Stimulated activated CD4-positive, alpha-beta T cell treated with anti-CD3 and anti-CD28 coated beads, Interleukin-12 subunit alpha, Interleukin-12 subunit beta, amount 100 ng/mL, for 24 hours (primary cell): Measurements from ENCODE around the gene TPBGL.

Experiments
- DNase-seq, 2 experiments: peaks; one replicate each; pipeline ENCODE4 v3.0.0-alpha.2; 2020; ENCODE audit warnings: low read depth in 2 of 2

Gene TPBGL

GRCh38 chr11:75240311-75241035 is at the start of gene TPBGL:
TSS of gene TPBGL (plus strand) at chr11:75240774. CDS start at chr11:75241050, 276 bp downstream.
- peak in 1 of 2 experiments; percentile 28 for DNase-seq

- DNase-seq, result no peak
Measured at GRCh38 chr11:75191330-75191717, 49.2 kb upstream of the TPBGL start.

- DNase-seq, result no peak
Measured at GRCh38 chr11:75193271-75193670, 47.3 kb upstream of the TPBGL start.

- no peak for DNase-seq
Measured at GRCh38 chr11:75193711-75194110, 46.9 kb upstream of the TPBGL start.

GRCh38 chr11:75194147-75194546 is 46.4 kb upstream of the TPBGL start:
- DNase-seq, result no peak

GRCh38 chr11:75195167-75195962 is 45.2 kb upstream of the TPBGL start:
- no peak for DNase-seq

- no peak for DNase-seq
Measured at GRCh38 chr11:75196426-75196825, 44.1 kb upstream of the TPBGL start.

GRCh38 chr11:75197512-75198277 is 42.9 kb upstream of the TPBGL start:
- no peak for DNase-seq

GRCh38 chr11:75198278-75198973 is 42.1 kb upstream of the TPBGL start:
- DNase-seq, result no peak

GRCh38 chr11:75199412-75199955 is 41.1 kb upstream of the TPBGL start:
- DNase-seq, result no peak

- no peak for DNase-seq
Measured at GRCh38 chr11:75200051-75200450, 40.5 kb upstream of the TPBGL start.

- DNase-seq, result no peak
Measured at GRCh38 chr11:75200531-75200930, 40.0 kb upstream of the TPBGL start.

- no peak for DNase-seq
Measured at GRCh38 chr11:75201771-75202170, 38.8 kb upstream of the TPBGL start.

GRCh38 chr11:75202195-75202594 is 38.4 kb upstream of the TPBGL start:
- DNase-seq, result no peak

- no peak for DNase-seq
Measured at GRCh38 chr11:75203138-75203537, 37.4 kb upstream of the TPBGL start.

GRCh38 chr11:75203641-75204011 is 36.9 kb upstream of the TPBGL start:
- no peak for DNase-seq

- DNase-seq, result no peak
Measured at GRCh38 chr11:75204012-75204674, 36.4 kb upstream of the TPBGL start.

- DNase-seq, result peak; percentile 56 to 83
Measured at GRCh38 chr11:75204685-75205563, 35.6 kb upstream of the TPBGL start.

- DNase-seq, result no peak
Measured at GRCh38 chr11:75205564-75206020, 35.0 kb upstream of the TPBGL start.

GRCh38 chr11:75208446-75208845 is 32.1 kb upstream of the TPBGL start:
- DNase-seq, result no peak
